GM19043 (cell line): ENCODE measurements around the gene FBXL16.
"Not testable (repeated sequence)": the region's sequence is repeated elsewhere in the genome, so short reads cannot be mapped to it uniquely, and the experiment has no call there.

Experiments used
- ATAC-seq: cut with Tn5 transposase; IDR thresholded peaks from one replicate; pipeline ENCODE4 v1.9.1; 2021; ENCODE audit warnings: low read depth; ENCODE audit not compliant: unreplicated experiment

The FBXL16 gene

DNA sequence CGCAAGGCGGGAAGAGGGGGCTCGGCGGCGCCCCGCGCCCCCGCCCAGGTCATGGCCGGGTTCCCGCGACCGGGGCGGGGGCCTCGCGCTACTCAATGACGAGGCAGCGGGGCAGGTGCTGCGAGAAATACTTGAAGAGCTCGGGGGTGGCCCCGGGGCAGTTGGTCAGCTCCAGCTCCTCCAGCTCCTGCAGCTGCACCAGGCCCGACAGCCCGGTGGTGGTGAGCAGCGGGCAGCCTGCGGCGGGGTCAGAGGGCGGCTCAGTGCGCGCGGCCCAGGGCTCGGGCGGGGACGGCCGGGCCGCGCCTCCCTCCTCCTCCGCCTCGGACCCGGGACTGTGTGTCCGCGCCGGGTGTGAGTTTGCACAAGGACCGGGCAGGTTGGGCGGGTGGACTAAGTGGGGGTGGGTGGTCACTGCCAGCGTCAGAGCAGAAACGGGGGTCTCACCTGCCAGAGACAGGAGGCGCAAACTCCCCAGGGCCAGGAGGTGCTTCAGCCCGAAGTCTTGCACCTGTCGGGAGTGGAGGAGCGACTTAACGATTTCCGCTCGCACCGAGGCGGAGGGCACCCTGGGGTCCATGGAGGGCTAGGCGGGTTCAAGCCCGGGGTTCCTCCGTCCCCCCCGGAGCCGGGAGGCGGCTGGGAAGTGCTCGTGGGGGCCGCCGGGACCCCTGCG is 11.3 kb downstream of the FBXL16 start:
- ATAC-seq = no peak

DNA sequence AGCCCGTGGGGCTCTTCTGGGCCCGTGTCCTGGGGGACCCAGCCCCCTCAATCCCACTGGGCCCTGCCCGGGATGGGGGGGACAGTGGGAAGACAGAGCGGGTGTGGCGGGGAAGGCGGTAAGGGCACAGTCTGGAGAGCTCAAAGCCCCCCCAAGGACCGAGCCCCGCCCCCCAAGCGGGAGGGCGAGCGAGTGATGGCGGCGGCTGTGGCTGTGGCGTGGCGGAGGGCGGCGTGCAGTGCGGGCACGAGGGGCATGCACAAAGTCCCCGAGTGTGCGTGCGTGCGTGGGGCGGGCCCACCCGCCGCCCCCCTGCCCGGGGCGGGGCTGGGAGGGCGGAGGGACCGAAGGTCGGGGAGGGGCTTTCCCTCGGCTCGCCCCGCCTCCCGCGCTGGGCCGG is 11.8 kb downstream of the FBXL16 start:
- ATAC-seq = no peak

- no peak for ATAC-seq
Measured at GRCh38 chr16:693364-693763, 12.2 kb downstream of the FBXL16 start.

DNA sequence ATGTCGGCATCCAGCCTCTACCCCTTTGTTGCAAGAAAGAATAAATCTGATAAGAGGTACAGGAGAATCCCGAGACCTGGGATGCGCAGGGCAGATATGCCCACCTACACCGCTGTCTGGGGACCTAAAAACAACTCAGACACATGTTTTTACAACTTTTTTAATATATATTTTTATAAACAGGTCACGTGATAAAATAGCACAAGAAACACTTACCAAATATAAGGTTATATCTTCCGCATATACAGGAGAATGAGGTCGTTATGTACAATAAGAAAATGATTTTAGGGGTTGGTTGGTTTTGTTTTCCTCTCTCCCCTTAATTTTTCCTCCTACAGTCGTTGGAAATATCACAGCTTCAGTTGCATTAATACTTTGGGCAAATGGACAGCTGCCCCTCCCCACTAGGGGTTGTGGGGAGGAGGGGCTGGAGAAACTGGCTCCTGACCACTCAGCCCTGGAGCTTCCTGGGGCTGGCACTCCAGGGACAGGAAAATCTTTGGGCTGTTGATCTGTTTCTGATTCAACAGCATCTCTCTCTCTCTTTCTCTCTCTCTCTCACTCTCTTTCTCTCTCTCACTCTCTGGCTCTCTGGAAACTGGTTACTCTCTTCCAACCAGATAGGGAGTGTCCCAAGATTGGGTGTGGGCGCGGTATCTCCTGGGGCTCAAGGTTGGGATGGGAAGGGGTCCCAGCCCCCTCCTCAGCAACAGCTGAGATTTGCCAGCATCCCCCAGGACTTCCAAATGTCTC is 13.1 kb downstream of the FBXL16 start:
- ATAC-seq = no peak

DNA sequence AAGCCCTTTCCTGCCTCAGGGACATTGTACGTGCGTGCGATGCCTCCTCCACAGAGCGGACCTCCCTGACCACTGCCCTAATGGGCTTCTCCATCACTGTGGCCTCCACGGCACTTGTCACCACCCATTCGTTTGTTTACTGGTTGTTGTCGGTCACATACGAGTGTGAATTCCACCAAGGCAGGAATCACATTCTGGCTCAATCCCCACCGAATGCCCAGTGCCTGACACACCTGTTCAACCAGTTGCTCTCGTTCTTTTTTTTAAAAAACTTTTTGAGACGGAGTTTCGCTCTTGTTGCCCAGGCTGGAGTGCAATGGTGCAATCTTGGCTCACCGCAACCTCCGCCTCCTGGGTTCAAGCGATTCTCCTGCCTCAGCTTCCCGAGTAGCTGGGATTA is 14.4 kb downstream of the FBXL16 start:
- not testable (repeated sequence) for ATAC-seq

DNA sequence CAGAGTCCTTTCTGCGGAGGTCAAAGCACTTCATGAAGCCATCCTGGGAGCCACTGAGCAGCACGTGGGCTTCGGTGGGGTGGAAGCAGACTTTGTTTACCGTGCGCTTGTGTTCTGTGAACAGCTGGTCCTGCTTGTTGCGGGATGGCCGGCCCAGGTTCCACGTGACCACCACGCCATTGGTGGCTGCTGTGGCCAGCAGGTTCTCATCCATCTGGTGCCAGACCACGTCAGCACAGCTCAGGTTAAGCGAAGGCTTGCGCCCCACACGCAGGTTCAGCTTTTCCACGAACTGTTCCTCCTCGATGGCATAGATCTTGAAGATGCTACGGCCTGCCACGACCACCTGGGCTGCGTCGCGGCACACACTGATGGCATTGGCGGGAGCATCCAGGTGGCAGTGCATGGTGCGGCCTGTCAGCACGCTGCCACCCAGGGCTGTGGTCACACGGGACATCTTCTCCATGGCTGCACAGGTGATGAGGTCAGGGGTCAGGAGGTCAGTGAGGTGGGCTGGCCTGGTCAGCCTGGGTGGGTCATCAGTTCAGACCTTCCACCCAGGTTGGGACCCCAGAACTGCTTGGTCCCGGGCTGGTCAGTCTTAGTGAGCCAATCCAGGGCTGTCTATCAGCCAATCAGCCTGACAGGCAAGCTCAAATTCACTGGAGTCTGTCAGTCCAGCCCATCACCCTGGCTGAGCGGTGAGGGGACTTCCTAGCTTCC is 16.3 kb downstream of the FBXL16 start:
- no peak for ATAC-seq

- ATAC-seq = no peak
Measured at GRCh38 chr16:687499-687898, 18.1 kb downstream of the FBXL16 start.

DNA sequence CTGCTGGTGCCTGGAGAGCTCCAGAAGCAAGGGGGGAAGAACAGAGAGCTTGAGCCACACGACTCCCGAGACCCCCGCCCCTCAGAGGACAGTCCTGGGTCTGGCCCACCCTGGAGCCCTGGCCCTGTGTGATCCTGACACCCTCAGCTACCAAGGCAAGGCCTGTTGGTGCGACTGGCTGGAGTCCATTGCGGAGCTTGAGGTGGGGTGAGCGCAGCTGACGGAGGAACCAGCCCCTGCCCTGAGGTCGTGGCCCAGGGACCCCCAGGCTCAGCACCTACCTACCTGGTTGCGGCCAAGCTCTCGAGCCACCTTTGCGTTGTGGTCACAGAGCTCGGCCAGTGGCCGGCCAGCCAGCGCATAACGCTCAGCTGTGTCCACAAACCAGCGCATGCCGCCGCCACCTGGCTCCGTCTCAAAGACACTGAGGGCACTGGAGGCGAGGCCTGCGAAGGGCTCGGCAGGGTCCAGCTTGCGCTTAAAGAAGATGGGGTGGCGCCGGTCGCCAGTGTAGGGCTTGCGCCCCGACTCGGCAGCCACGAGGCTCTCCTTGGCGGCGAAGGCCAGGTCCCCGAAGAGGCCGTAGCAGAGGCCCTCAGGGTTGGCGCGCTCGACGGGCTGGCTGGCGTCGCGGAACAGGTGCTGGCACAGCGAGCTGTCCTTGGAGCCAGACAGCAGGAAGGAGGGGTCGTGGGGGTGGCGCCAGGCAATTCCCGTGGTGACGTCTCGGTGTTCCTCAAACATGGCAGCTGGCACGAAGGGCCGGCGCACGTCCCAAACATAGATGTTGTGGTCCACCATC is 18.9 kb downstream of the FBXL16 start:
- no peak for ATAC-seq

- ATAC-seq = no peak
Measured at GRCh38 chr16:685967-686366, 19.6 kb downstream of the FBXL16 start.

DNA sequence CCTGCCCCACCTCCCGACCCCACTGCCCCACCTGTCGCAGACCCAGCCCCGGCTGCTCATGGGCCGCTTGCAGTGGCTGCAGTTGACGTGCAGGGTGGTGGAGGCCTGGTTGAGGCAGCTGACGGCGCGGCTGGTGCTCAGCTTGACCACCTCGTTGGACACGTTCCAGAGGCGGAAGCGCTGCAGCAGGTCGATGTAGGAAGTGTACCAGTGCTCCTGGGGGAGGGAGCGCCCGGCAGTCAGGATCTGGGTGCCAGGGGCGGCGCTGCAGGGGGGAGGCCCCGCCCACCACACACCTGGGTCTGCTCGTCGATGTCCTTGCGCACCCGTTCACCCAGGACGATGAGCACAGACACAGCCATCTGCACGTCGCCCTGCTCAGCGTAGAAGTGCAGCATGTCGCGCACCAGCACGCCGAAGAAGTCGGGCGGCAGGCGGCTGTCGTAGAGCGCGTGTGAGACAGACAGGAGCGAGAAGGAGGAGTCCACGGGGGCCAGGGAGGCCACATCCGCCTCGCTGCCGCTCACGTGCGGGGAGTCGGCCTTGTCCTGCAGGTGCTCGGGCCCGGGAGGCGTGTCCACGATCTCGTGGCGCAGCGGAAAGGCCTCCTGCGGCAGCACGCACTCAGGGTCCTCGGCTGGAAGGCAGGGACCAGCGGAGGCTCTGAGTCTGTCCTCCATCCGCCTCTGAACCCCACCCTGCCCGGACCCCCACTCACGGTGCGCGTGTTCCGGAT is 20.5 kb downstream of the FBXL16 start:
- no peak for ATAC-seq

DNA sequence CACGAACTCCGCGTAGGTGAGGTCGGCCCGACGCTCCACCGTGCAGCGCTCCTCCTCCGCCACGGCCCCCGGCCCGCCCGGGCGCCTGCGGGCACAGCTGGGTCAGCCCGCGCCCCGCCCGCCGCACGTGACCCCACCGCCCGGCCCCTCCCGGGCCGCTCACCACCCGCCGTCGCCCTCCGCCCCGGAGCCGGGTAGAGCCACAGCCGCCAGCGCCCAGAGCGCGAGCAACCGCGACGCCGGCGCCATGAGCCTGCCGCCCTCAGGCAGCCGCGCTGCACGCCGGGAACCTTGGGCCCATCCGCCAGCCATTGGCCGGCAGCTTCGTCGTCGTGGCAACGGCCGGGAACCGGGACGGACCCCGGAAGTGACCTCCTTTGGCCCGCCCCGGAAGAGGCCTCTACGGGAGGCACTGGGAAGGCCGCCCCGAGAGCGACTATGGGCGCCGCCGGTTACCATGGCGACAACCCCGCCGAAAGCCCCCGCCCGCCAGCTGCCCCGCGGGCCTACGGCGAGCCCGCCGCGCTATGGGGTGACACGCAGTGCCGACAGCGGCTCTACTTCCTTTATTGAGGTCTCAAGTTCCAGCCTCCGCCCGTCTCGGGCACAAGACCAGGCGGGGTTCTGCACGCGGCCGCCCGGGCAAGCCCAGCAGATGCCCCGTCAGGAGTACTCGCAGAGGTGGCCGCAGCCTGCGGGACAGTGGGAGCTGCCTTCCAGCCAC is 21.4 kb downstream of the FBXL16 start, which contains the start of gene JMJD8:
JMJD8 (minus strand) TSS at position 264 of the 724 bp plus-strand sequence; CDS start at position 249, 15 bp downstream.
- ATAC-seq = peak; percentile 67

- no peak for ATAC-seq
Measured at GRCh38 chr16:683396-684070, 22.1 kb downstream of the FBXL16 start.

DNA sequence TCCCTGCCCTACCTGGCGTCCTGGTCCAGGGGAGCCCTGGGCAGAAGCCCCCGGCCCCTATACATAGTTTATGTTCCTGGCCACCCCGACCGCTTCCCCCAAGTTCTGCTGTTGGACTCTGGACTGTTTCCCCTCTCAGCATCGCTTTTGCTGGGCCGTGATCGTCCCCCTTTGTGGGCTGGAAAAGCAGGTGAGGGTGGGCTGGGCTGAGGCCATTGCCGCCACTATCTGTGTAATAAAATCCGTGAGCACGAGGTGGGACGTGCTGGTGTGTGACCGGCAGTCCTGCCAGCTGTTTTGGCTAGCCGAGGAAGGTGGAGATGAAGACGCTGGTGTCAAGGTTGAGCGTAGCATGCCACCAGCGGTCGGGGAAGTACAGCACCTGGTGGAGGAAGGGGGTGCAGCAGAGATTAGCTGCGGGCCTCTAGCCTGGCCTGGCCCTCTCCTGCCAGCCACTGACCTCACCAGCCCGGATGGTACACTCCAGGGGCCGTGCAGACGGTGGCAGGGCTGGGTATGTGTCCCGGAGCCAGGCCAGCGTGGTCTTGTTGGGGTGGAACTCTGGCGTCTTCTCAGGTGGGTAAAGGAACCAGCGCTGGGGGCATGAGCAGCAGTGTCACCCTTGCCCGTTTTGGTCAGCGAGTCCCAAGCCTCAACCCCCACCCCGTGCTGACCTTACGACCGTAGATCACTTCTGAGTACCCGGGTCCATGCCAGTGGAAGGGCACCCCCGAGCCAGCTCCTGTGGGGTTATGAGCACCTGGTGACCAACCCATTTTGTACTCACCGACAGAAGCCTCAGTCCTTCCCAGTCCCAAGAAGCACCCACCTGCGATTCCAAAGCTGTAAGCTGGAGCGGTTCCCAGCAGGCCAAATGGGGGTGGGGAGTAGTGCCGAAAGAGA is 22.9 kb downstream of the FBXL16 start:
- no peak for ATAC-seq

- ATAC-seq = no peak
Measured at GRCh38 chr16:681746-682427, 23.7 kb downstream of the FBXL16 start.

- ATAC-seq = no peak
Measured at GRCh38 chr16:680967-681745, 24.4 kb downstream of the FBXL16 start.

GRCh38 chr16:680625-680945 is 25.0 kb downstream of the FBXL16 start:
- no peak for ATAC-seq
